Activated CD8-positive, alpha-beta memory T cell treated with anti-CD3 and anti-CD28 coated beads for 4 hours (primary cell): Measurements from ENCODE around the gene ACACB.

Source experiments
- DNase-seq, 2 donors: peaks; one replicate each; pipeline ENCODE4 v3.0.0-alpha.2; 2020; ENCODE audit warnings: low read depth in 2 of 2

Gene ACACB

DNA sequence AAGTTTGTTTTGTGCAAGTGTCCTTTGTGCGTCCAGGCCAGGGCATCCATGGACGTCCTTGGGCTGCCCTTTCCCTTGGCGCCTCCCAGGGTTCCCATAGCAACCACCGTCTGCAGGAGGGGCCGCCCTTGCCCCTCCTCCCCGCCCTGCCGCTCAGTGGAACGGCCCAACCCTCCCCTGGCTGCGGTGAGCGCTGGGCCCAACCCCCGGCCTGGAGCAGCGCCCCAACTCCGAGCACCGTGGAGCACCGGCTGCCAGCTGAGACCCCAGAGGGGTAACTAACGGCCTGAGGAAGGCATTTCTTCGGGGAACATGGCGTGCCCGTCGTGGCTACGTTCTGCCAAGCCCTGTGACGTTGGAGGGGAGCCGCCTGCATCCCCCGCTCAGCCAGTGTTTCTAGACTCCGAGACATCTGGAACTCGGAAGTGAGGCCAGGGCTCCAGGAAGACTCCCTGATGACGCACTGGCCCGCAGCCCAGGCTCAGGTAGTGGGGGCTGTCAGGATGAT is 5.3 kb upstream of the ACACB start:
- DNase-seq: no peak

DNA sequence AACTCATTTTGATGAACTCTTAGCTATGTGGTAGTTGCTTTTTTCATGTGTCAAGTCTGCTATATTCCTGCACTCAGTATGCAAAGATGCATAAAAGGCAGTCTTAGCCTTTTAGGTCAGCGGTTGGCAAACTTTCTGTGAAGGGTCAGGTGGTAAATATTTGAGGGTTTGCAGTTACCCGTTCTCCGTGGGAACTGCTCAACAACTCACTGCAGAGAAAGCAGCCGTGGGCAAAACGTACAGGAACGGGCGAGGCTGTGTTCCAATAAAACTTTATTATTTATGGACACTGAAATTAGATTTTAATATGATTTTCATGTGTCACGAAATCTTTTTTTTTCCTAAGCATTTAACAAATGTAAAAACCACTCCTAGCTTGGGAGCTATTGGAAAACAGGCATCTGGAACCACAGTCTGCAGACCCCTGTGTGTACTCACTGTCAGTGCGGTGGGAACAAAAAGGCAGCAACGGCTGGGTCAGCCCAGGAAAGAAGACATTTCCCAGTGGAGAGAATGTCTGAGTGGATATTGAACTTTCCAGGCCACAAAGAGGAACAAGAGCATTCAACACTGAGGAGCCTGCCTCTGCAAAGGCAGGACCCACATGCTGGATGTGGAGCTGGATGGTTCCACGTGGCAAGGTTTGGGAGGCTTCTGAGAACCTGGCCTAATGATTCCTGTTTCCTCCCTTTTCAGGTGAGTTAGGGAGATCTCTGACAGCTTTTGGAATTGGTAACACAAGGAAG is 3.5 kb upstream of the ACACB start:
- DNase-seq: no peak

DNA sequence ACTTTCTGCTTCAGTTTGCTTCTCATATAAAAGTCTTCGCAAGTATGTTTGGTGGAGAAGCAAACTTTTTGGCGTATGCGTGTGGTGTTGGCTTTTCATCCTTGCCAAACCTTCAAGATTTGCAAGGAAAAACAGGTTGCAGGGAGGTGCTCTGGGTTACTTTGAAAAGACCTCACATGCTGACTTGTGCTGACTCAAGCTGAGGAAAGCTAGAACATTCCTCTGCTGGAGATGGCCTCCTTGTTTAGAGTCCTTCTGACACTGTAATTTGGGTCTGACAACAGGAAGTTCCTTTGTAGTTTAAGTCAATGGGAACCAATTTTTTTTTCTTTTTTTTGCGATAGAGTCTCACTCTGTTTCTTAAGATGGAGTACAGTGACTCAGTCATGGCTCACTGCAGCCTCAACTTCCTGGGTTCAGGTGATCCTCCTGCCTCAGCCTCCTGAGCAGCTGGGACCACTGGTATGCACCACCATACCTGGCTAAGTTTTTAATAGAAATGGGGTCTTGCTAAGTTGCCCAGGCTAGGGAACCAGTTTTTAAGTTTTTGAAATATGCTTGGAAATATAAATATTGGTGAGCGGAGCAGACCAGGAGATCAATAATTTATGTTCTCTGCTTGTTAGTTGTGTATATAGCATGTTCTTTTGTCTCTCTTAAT is 2.6 kb upstream of the ACACB start:
- DNase-seq: no peak

DNA sequence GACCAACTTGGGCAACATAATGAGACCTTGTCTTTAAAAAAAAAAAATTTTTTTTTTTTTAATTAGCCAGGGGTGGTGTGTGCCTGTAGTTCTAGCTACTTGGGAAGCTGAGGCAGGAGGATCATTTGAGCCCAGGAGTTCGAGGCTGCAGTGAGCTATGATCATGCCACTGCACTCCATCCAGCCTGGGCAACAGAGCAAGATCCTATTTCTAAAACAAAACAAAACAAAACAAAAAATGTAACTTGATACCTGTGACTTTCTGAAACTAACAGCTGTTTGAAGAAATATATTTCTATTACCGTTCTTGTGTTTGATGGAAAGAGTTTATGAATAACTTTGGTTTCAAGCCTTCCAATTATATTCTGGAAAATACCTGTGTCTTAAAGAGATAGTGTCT is 1.7 kb upstream of the ACACB start:
- DNase-seq: no peak

DNA sequence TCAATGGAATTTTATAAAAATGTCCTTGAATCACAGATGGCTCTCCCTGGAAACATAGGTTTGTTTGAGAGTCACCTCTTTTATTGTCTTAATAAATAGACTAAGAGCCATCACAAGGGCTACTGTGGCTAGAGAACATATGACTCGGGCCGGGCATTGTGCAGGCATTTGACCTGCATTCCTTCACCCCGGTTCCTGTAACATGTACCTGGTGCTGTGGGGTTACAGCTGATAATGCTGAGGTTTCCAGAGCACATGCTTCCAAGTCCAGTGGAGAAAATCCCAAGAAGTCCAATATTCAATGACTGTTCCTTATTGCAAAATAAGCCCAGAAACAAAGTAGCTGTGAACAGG is 1.0 kb upstream of the ACACB start:
- DNase-seq: no peak

DNA sequence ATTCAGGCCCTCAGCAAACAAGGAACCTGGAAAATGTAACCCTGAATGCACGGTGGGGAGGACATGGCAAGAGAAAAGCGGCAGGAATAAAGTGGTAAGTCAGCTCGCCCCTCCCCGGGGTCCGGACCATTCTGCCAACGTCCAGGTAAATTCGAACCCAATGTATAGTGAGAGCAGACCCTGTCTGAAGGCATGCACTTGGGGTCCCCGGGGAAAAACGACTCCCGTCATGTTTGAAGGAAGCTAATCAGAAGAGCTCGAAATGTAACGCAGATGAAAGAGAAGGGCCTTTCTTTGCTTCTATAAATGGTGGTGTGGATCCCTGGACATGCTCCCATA is 193 bp downstream of the ACACB start:
- DNase-seq: no peak

DNA sequence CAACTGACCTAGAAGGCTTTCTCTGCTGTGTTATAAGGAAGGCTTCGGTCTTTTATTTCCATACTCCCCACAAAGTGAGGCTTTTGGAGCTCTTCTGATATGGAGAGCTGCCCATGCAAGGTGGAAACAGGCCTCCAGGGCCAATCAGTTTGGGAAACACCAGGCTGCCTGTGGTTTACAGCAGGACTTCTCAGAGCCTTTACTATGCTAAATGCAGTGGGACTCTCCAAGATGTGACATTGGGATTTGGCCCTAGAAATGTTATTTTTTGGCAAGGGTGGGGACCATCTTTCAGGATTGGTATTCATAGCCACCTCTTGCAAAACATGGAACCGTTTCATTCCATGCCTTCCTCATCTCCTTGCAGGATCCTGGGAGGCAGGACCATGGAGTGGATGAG is 3.7 kb downstream of the ACACB start:
- no peak for DNase-seq

DNA sequence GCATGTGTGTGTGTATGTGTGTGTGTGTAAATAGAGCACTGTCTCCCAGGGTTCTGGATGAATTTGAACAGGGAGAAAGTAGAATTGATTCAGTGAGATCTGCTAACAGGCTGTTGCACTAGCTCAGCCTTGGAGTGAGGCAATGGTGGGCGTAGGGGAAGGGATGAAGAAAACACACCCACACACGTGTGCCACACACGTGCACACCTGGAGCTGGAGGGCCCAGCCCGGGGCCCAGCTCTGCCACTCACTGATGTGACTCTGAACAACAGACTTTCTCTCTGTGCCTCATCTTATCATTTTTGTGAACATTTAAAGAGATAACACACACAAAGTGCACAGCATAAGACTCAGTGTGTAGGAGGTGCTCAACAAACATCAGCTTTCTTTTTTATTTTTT is 4.2 kb downstream of the ACACB start:
- DNase-seq: no peak

DNA sequence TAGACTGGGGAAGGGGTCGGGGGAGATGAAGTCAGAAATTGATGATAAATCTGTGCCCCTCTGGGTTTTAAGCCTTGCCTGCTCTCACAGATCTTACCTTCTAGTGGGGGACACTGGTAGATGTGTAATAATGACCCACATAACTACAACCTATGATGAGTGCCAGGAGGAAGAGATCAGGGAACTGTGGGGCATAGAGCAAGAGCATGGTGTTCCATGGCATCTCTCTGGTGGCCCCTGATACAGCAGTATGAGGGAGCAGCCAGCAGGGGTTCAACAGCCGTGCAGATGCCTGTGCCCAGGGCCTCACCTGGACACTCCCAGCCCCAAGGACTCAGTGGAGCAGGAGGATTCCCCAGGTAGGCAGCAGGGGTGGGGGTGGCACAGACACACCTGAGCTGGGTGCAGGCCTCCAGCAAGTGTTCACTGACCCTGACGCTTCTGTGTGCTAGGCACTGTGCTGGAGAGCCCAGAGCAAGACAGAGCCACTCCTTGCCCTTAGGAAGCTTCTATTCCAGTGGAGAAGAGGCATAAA is 5.0 kb downstream of the ACACB start:
- no peak for DNase-seq

DNA sequence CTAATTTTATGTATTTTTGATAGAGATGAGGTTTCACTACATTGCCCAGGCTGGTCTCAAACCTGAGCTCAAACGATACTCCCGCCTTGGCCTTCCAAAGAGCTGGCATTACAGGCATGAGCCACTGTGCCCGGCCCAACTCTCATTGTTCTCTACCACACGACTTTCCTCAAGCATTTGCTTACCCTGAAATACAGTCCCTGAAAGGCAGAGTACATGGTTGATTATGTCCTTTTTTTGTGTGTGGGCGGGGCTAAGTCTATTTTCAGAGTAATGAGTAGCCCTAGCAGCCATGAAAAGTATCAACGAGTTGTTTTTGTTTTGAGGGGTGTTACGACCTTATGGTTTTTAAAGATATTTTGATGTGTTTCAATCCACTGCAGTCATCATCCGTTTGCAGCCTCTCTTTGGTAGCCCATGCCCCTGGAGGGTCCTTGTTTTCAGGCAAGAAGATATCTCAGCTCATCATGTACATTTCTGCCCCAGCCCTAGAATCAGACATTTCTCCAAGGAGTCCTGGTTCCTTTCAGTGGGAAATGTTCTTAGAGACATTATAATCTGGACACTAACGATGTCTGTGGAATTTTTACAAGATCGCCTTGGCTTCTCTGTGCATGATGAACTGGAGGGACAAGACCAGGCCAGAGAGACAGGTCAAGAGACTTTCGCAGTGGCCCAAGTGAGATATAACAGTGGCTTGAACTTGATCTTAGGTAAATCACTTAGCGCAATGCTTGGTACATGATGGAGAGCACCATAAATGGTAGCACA is 8.7 kb downstream of the ACACB start:
- no peak for DNase-seq

DNA sequence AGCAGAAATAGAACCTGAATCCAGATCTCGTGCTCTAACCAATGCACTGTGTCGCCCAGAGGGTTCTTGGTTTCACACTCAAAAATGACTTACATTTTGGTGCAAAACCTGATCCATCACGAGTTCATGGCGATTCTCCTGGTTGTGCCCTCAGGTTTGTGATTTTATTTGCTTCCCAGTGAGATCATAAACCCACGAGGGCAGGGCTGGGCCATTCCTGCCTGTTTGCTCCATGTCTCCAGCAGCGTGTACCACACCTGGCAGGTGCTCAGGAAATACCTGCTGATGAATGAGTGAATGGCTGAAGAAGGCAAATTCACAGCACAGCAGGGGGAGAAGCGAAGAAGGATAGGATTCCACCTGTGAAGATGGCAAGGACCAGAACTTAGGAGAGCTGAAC is 9.4 kb downstream of the ACACB start:
- DNase-seq: no peak

DNA sequence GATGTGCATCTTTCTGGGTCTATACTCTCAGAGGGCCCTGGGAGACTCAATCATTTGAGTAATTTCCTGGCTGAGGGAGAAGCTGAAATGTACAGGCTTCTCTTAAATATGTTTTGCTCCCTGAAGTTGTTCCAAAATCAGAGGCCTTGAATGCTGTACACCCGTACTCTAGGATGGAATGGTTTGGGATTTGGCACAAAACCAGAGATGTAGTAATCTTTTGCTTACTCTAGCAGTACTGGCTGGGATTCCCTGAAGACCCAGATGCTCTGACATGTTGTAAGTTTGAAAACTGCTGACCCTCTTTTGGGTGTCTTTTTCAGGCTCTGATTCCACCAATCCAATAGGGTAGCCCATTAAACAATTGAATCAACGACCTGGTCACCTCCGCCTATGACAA is 10.4 kb downstream of the ACACB start:
- no peak for DNase-seq

DNA sequence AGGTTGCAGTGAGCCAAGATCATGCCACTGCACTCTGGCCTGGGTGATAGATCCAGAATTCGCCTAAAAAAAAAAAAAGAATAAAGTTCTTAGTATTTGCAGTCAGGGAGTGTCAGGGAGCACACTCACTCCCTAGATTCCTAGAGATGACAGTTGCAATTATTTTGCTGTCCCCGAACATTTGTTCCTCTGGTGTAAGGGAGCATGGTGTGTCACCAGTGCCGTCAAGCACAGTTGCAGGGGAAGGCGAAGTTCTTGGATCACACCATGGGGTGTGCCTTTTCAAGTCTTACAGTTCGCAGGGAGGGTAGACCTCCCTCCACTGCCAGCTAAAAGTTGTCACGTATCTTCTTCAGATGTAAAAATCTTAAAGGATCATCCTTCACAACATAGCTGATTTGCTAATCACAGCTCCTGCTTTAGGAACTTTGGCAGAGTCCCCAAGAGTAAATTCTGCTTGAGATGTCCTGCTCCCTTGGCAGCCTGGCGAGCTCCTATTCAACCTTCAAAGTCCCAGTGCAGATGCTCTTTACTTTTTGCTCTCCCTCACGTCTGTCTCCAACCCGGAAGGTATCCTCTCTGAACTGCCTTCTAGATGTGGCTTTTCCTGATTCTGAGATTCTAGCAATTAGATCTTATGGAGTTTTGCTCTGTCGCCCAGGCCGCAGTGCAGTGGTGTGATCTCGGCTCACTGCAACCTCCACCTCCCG is 11.3 kb downstream of the ACACB start:
- DNase-seq: no peak

DNA sequence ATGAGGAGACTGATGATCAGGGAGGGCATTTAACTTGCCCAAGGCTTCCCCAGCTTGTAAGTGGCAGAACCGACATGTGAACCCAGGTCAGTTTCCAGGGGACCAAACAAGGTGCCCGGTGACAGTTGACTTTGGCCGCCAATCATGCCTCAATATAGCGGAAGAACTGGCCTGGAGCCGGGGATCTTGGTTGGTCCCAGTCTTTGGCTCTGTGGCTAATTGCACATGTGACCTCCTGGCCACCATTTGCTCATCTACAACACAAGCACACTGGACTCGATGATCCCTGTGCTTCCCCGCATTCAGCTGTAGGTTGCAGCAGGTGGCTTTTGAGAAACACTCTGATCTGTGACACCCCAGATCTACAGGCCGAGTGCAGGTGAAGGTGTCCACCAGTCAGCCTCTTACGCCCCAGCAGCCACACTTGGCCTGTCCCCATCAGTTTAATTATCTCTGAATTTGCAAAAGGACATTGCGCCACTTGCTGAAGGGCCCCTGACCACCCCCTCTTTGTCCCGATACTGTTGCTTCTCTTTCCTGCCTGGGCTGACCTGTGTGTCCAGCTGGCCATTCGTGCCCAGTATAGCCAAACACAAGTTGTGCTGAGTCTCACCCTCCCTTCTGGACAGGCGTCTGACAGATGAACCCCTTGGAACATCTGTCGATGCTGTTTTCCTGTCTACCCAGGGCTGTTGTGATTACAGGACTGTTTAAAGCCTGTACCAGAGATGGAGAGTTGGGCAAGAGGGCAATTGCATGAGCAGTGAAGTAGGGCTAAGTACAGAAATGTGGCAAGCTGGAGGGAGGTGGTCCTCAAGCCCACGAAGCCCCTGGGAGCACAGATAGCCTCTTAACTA is 14.1 kb downstream of the ACACB start:
- DNase-seq: no peak

DNA sequence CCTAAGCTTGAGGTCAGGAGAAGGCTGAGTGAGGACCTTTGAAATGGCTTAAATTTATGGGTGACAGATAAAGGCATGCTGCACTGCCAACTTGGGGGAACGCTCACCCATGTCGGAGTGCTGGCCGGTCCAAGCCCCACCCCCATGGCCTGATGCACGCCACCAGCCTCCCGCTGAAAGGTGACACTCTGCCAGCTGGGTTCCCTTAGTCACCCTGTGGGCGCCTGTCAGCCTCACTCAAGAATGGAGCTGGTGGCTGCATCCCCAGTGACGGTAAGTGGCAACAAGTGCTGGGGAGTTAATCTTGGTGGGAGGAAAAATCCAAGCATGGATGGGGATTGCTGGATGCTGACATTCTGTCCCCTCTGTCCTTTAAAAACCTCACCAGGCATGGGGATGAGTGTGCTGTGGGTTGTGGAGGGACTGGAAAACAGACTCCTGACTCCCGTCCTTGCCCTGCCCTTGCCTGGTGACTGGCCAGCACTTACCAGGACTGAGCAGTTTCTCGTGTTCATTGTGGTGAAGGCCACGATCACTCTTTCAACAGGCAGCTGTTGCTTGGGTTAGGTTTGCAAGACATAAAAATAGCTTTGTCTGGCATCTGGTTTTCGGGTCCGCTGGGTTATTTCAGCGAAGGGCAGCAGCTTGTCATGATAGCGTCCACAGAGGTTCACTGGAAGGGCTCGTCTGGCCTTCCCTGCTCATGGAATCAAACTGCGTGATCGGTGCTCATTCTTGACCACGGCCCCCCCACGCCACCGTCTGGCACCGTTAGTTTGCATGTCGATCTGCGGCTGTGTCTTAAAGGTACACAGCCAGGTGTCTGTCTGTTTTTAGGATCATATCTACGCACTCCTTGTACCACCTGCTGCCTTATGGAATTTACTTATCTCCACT is 15.0 kb downstream of the ACACB start:
- DNase-seq: no peak

DNA sequence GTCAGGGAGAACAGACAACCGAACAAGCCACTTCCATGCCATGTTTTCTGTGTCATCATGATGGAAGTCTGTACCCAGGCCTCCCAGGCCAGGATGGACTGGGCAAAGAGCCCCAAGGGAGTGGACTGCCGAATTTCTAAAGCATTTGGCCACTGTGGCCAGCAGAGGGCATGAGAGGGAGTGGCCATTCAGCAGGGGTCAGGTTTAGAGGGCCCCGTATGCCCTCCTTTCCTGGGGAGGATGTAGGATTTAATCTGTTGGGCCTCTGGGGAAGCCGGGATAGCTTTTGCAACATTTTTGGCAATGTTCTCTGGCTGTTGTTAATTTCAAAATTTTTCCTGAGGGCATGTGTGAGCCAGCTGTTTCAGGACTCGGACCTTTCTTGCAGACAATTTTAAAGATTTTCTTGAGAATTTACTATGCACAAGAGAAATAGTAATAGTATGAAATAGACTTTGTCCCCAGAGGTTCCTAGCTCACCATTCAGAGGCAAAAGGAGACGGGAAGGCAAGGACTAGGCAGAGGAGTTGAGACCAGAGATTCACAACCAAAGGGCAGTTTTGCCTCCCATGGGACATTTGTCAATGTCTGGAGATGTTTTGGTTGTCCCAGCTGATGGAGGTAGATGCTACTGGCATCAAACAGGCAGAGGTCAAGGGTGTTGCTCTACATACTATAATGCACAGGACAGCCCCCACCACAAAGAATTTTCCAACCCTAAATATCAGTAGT is 18.0 kb downstream of the ACACB start:
- no peak for DNase-seq

DNA sequence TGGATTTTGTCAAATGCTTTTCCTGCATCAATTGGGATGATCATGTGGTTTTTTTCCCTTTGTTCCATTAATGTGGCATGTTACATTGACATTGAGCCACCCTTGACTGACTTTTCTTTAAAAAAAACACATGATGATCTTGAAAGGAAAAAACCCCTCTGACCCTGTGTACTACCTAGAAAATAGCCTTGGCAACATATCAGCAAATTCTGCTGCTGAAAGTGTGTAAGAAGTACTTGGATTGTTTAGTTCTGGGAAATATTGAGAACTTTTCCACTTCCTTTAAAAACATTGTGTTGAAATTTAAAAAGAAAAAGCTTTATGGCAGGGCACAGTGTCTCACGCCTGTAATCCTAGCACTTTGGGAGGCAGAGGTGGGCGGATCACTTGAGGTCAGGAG is 20.7 kb downstream of the ACACB start:
- DNase-seq: no peak

DNA sequence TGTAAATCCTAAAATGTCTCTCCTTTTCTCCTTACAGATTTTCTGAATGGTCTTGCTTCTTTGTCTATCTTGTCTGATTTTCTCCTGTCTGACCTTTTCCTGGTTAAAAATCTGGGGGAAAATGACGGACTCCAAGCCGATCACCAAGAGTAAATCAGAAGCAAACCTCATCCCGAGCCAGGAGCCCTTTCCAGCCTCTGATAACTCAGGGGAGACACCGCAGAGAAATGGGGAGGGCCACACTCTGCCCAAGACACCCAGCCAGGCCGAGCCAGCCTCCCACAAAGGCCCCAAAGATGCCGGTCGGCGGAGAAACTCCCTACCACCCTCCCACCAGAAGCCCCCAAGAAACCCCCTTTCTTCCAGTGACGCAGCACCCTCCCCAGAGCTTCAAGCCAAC is 23.0 kb downstream of the ACACB start:
- DNase-seq: no peak

DNA sequence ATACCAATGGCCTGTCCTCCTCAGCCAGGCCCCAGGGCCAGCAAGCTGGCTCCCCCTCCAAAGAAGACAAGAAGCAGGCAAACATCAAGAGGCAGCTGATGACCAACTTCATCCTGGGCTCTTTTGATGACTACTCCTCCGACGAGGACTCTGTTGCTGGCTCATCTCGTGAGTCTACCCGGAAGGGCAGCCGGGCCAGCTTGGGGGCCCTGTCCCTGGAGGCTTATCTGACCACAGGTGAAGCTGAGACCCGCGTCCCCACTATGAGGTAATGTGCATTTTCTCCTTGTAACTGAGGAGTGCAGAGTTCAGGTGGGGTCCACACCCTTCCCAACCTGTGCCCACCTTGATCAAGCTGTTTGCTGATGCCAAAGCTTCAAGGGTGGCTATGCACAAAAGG is 23.4 kb downstream of the ACACB start:
- DNase-seq: no peak
